Keratinocyte (primary cell): Measurements from ENCODE around the gene PMEPA1. TPM values are rescaled to one million over a fixed set of nuclear protein-coding genes. Genes with fewer than 3 reads are reported as not detected.

ENCODE experiments used
- DNase-seq: peaks from one replicate; pipeline ENCODE4 v3.0.0-alpha.2; 2011; ENCODE audit warnings: low read depth, missing footprints, low spot score
- FAIRE-seq: peaks from 2 replicates; lab custom pipeline; 2011; peaks lifted over from hg19 to GRCh38; lab: Jason Lieb, UNC
- H2AFZ ChIP-seq: 2 replicates; pipeline ENCODE4 v1.6.0; 2012; ENCODE audit warnings: low read length, control low read depth, inconsistent platforms; ENCODE audit not compliant: control insufficient read depth
- H3K27ac ChIP-seq: 2 replicates; pipeline ENCODE4 v1.5.1; 2011; ENCODE audit warnings: low read length; ENCODE audit not compliant: control insufficient read depth, insufficient read depth
- H3K27me3 ChIP-seq: 3 replicates; pipeline ENCODE4 v1.6.0; 2011; ENCODE audit warnings: low read length; ENCODE audit not compliant: control insufficient read depth, insufficient read depth; ENCODE audit errors: extremely low read depth
- H3K36me3 ChIP-seq, 2 experiments: 2 replicates in 1 of 2; 3 replicates in 1 of 2; pipeline ENCODE4 v1.5.1; 2011; ENCODE audit warnings: low read length in 2 of 2, mild to moderate bottlenecking in 1 of 2; ENCODE audit not compliant: control insufficient read depth in 2 of 2, insufficient read depth in 2 of 2; ENCODE audit errors: extremely low read depth in 1 of 2
- H3K4me1 ChIP-seq: 3 replicates; pipeline ENCODE4 v1.5.1; 2011; ENCODE audit warnings: low read length; ENCODE audit not compliant: control insufficient read depth, insufficient read depth; ENCODE audit errors: extremely low read depth
- H3K4me2 ChIP-seq: 3 replicates; pipeline ENCODE4 v1.6.0; 2011; ENCODE audit warnings: low read depth, low read length; ENCODE audit not compliant: control insufficient read depth, insufficient read depth; ENCODE audit errors: extremely low read depth
- H3K4me3 ChIP-seq, 3 experiments: fragments of 200-600 bp in 1 of 3; sonication (generic) in 1 of 3; 2 replicates in 2 of 3; 3 replicates in 1 of 3; pipeline ENCODE4 v1.5.1; 2011 to 2016; ENCODE audit warnings: low read length in 3 of 3, mild to moderate bottlenecking in 3 of 3, control low read depth in 2 of 3, inconsistent platforms in 1 of 3, low read depth in 1 of 3, mixed read lengths in 1 of 3, mixed run types in 1 of 3, moderate library complexity in 1 of 3; ENCODE audit not compliant: control insufficient read depth in 2 of 3, insufficient read depth in 2 of 3; ENCODE audit errors: extremely low read depth in 1 of 3
- H3K79me2 ChIP-seq: 2 replicates; pipeline ENCODE4 v1.6.0; 2012; ENCODE audit warnings: low read length; ENCODE audit not compliant: control insufficient read depth, insufficient read depth
- H3K9ac ChIP-seq: 3 replicates; pipeline ENCODE4 v1.6.0; 2011; ENCODE audit warnings: low read length; ENCODE audit not compliant: control insufficient read depth, insufficient read depth; ENCODE audit errors: extremely low read depth
- H3K9me1 ChIP-seq: 3 replicates; pipeline ENCODE4 v1.6.0; 2011; ENCODE audit warnings: low read length; ENCODE audit not compliant: control insufficient read depth, insufficient read depth; ENCODE audit errors: extremely low read depth
- H3K9me3 ChIP-seq: 2 replicates; pipeline ENCODE4 v1.5.1; 2012; ENCODE audit warnings: low read depth, low read length; ENCODE audit not compliant: control insufficient read depth
- H4K20me1 ChIP-seq: 3 replicates; pipeline ENCODE4 v1.6.0; 2011; ENCODE audit warnings: low read length; ENCODE audit not compliant: control insufficient read depth, insufficient read depth; ENCODE audit errors: extremely low read depth
- CTCF ChIP-seq, 3 experiments: IDR thresholded peaks in 1 of 3; conservative IDR thresholded peaks in 1 of 3; optimal IDR thresholded peaks in 1 of 3; 2 replicates in 2 of 3; 3 replicates in 1 of 3; pipeline versions ENCODE3 to v1.5.1; 2011; ENCODE audit warnings: low read length in 3 of 3, mild to moderate bottlenecking in 3 of 3, moderate library complexity in 2 of 3, control low read depth in 1 of 3, inconsistent platforms in 1 of 3; ENCODE audit not compliant: insufficient read depth in 2 of 3; ENCODE audit errors: extremely low read depth in 1 of 3
- EZH2 ChIP-seq: IDR thresholded peaks from one replicate; pipeline ENCODE4 v1.6.1; 2012; ENCODE audit warnings: inconsistent platforms, mild to moderate bottlenecking, low read length, moderate library complexity
- dilution Hi-C: fragments of 300-500 bp; cut with MboI; formaldehyde crosslinking; loops from one replicate; pipeline ENCODE4 v1.7.0; 2020; ENCODE audit warnings: low sequenced_read_pairs; ENCODE audit not compliant: extremely low pct_ligation_motif_present
- polyA plus RNA-seq, 5 experiments: library from polyadenylated mRNA; depleted of rRNA in 3 of 5; stranded (reverse) in 3 of 5; stranded (forward) in 1 of 5; unstranded in 1 of 5; fragments of >200 nt; gene quantifications; 1 replicate in 1 of 5; 2 replicates in 3 of 5; 3 replicates in 1 of 5; pipeline versions ENCODE4 v1.2.1 to v1.2.3, GENCODE V29; 2011 to 2012; ENCODE audit warnings: missing spikeins in 2 of 5, low read depth in 1 of 5, low replicate concordance in 1 of 5

The PMEPA1 gene
- polyA plus RNA-seq, 1 donor (not counting 4 experiments of a cell fraction or from before 2014, with no cell fraction given): 29.0 TPM

GRCh38 chr20:57719951-57720350 lies 10.1 kb upstream of the PMEPA1 start:
- peaks cover 10% of the 10 kb centered on the region for H3K27me3 ChIP-seq
- no peaks in the 10 kb centered on the region for H3K36me3 ChIP-seq
- dilution Hi-C loops: no loop called here
- DNase-seq: no peak
- H3K9me1 ChIP-seq: no peaks in the 10 kb centered on the region
- FAIRE-seq: no peak
- H4K20me1 ChIP-seq: no peaks in the 10 kb centered on the region
- H2AFZ ChIP-seq: no peak overlapping the region
- peaks cover 34% of the 10 kb centered on the region for H3K4me1 ChIP-seq
- H3K4me2 ChIP-seq: no peak overlapping the region
- no peak overlapping the region for H3K9ac ChIP-seq
- TF ChIP-seq CTCF (optimal IDR thresholded peaks at IDR 0.05 in 1 of 3, IDR thresholded peaks at IDR 0.05 in 1 of 3, conservative IDR thresholded peaks at IDR 0.05 in 1 of 3; ENCODE audit: extremely low read depth in 1 of 3, insufficient read depth in 2 of 3, low read length in 3 of 3) (no peak), EZH2 (no peak)
- no peak overlapping the region for H3K4me3 ChIP-seq
- no peaks in the 10 kb centered on the region for H3K79me2 ChIP-seq
- H3K27ac ChIP-seq: no peak overlapping the region
- no peaks in the 10 kb centered on the region for H3K9me3 ChIP-seq

GRCh38 chr20:57718490-57719009 lies 8.7 kb upstream of the PMEPA1 start:
- dilution Hi-C loops: no loop called here
- DNase-seq (peak; percentile 91), FAIRE-seq (no peak)
- Histone ChIP-seq H3K4me1 (peaks cover 46% of the 10 kb centered on the region), H3K9me1 (no peaks in the 10 kb centered on the region), H3K27ac (peak overlapping the region; percentile 57), H3K79me2 (no peaks in the 10 kb centered on the region), H3K9ac (peak overlapping the region; percentile 14), H3K9me3 (no peaks in the 10 kb centered on the region), H3K36me3 (no peaks in the 10 kb centered on the region), H3K4me3 (peak overlapping the region; percentile 31 to 67 (median 43)), H3K4me2 (peak overlapping the region; percentile 93), H2AFZ (peak overlapping the region; percentile 75), H4K20me1 (no peaks in the 10 kb centered on the region), H3K27me3 (peaks cover 7% of the 10 kb centered on the region)
- TF ChIP-seq EZH2: no peak
- no peak for TF ChIP-seq CTCF (optimal IDR thresholded peaks at IDR 0.05 in 1 of 3, IDR thresholded peaks at IDR 0.05 in 1 of 3, conservative IDR thresholded peaks at IDR 0.05 in 1 of 3; ENCODE audit: extremely low read depth in 1 of 3, insufficient read depth in 2 of 3, low read length in 3 of 3)
